ENCODE results near the gene ZNF423. TPM values are rescaled to one million over a fixed set of nuclear protein-coding genes. Genes with fewer than 3 reads are reported as not detected.

The ZNF423 gene
- total and polyA plus RNA-seq, 2 of the 13 experiments (the other 11 are each of a cell fraction or from before 2014, with no cell fraction given) = 0.07 to 0.31 TPM

DNA sequence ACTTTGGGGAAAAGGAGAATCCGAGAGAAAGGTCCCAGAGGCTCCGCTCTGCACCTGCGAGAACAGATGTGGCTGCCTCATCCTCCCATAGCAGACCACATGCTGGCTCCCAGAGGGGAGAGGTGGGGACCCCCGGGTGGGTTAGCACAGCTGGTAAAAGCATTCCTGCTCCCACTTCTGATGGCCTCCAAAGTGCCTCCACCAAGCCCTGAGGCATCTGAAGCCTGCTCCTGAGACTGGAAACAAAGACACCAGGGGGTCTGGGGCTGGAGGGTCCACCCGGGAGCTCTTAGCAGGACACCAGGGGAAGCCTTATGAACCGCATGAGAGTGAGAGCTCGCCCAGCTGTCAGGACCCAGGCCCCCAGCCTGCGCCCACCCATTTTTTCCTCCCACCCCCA, 46.4 kb downstream of the ZNF423 start (continued):
- TF ChIP-seq, protein P1, sequence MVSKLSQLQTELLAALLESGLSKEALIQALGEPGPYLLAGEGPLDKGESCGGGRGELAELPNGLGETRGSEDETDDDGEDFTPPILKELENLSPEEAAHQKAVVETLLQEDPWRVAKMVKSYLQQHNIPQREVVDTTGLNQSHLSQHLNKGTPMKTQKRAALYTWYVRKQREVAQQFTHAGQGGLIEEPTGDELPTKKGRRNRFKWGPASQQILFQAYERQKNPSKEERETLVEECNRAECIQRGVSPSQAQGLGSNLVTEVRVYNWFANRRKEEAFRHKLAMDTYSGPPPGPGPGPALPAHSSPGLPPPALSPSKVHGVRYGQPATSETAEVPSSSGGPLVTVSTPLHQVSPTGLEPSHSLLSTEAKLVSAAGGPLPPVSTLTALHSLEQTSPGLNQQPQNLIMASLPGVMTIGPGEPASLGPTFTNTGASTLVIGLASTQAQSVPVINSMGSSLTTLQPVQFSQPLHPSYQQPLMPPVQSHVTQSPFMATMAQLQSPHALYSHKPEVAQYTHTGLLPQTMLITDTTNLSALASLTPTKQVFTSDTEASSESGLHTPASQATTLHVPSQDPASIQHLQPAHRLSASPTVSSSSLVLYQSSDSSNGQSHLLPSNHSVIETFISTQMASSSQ (IDR thresholded peaks at IDR 0.05; ENCODE audit: low read depth) = no peak
- TF ChIP-seq, protein P1 (CRISPR knock-in tag; IDR thresholded peaks at IDR 0.05; ENCODE audit: borderline replicate concordance) = no peak
- TF ChIP-seq ZNF652 (CRISPR knock-in tag; IDR thresholded peaks at IDR 0.05; ENCODE audit: borderline replicate concordance, low read depth) (no peak), ZNF329 (CRISPR knock-in tag; IDR thresholded peaks at IDR 0.05; ENCODE audit: low read depth) (no peak), GPN1 (CRISPR knock-in tag; IDR thresholded peaks at IDR 0.05; ENCODE audit: borderline replicate concordance) (no peak)

DNA sequence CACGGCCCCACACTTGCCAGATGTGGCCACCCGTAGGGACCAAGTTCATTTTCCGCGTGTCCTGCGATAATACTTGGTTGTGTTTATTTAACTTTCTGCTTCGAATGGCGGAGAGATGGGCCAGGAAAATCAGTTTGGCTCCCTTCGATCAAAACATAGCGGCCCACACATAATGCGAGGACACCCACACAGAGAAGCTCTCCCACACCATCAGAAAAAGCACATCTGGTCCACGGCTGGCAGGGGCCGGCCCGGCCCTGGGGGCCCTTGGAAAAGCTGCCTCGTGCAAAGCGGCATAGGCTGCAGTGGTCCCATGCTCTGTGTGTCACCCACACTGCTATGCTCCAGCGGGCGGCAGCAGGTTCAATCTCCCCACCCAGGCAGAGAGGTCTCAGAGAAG, 46.9 kb downstream of the ZNF423 start:
- no peaks in the 10 kb centered on the region for H3K9me3 ChIP-seq (ENCODE audit: low read length)
- H3K9ac ChIP-seq (ENCODE audit: insufficient read depth, low read depth, low read length) = no peak overlapping the region
- no peaks in the 10 kb centered on the region for H3K36me3 ChIP-seq (replicated peaks in 1 of 2; ENCODE audit: control insufficient read depth in 1 of 2, insufficient read depth in 2 of 2, low read length in 2 of 2)
- H3K79me2 ChIP-seq (ENCODE audit: insufficient read depth, low read length) = no peaks in the 10 kb centered on the region
- no peaks in the 10 kb centered on the region for H3K4me1 ChIP-seq (ENCODE audit: insufficient read depth, low read length)
- no peak overlapping the region for H3K27ac ChIP-seq (ENCODE audit: extremely low read length, insufficient read depth, low read length)
- FAIRE-seq = no peak
- no peaks in the 10 kb centered on the region; the same call in 1 of the 2 replicates for H4K20me1 ChIP-seq (ENCODE audit: insufficient read depth, low read length)
- no peak for DNase-seq (ENCODE audit: low spot score)
- BruUV-seq (replicated peaks) = no TSS peak
- in situ Hi-C loops (cut with HindIII; ENCODE audit: extremely low pct_ligation_motif_present, low pct_unique_long_range_greater_than_20kb) = no loop called here
- no peak overlapping the region for H3K4me2 ChIP-seq (ENCODE audit: low read depth, low read length)
- 38% methylated on average over 17 of the region's 17 CpGs for WGBS (ENCODE audit: low lambda C conversion rate)
- ChIA-PET POLR2A (no interaction called here), CTCF (ENCODE audit: low intra/inter-chr PET ratio, low total read pairs) (no interaction called here)
- H2AFZ ChIP-seq (ENCODE audit: low read length) = no peak overlapping the region
- no peak overlapping the region for H3K4me3 ChIP-seq (replicated peaks in 1 of 3; ENCODE audit: insufficient read depth in 1 of 3, low read depth in 2 of 3, low read length in 3 of 3)
- intact Hi-C loops (cut with micrococcal nuclease; ENCODE audit: unreplicated experiment) = no loop called here
- ATAC-seq = no peak
- H3K27me3 ChIP-seq (ENCODE audit: control insufficient read depth in 1 of 2, insufficient read depth in 2 of 2, low read length in 2 of 2) = peaks cover 8 to 41% of the 10 kb centered on the region in 2 experiments; a peak in 4 of 5 replicates
- TF ChIP-seq SRSF9 (IDR thresholded peaks at IDR 0.05; ENCODE audit: borderline replicate concordance, insufficient read depth, low read depth, low read length, poor library complexity, severe bottlenecking) (no peak), MTA3 (CRISPR knock-in tag; IDR thresholded peaks at IDR 0.05) (no peak), ZIK1 (CRISPR knock-in tag; IDR thresholded peaks at IDR 0.05; ENCODE audit: borderline replicate concordance, low read depth) (no peak), ZNF792 (CRISPR knock-in tag; IDR thresholded peaks at IDR 0.05) (no peak), EHMT2 (IDR thresholded peaks at IDR 0.05; ENCODE audit: borderline replicate concordance, low read depth, low read length) (no peak), FOXK2 (IDR thresholded peaks at IDR 0.05) (no peak), ZNF253 (CRISPR knock-in tag; IDR thresholded peaks at IDR 0.05; ENCODE audit: borderline replicate concordance) (no peak)
- TF ChIP-seq, protein P2, sequence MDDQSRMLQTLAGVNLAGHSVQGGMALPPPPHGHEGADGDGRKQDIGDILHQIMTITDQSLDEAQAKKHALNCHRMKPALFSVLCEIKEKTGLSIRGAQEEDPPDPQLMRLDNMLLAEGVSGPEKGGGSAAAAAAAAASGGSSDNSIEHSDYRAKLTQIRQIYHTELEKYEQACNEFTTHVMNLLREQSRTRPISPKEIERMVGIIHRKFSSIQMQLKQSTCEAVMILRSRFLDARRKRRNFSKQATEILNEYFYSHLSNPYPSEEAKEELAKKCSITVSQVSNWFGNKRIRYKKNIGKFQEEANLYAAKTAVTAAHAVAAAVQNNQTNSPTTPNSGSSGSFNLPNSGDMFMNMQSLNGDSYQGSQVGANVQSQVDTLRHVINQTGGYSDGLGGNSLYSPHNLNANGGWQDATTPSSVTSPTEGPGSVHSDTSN (CRISPR knock-in tag; IDR thresholded peaks at IDR 0.05; ENCODE audit: borderline replicate concordance) = no peak
- TF ChIP-seq, protein P3, sequence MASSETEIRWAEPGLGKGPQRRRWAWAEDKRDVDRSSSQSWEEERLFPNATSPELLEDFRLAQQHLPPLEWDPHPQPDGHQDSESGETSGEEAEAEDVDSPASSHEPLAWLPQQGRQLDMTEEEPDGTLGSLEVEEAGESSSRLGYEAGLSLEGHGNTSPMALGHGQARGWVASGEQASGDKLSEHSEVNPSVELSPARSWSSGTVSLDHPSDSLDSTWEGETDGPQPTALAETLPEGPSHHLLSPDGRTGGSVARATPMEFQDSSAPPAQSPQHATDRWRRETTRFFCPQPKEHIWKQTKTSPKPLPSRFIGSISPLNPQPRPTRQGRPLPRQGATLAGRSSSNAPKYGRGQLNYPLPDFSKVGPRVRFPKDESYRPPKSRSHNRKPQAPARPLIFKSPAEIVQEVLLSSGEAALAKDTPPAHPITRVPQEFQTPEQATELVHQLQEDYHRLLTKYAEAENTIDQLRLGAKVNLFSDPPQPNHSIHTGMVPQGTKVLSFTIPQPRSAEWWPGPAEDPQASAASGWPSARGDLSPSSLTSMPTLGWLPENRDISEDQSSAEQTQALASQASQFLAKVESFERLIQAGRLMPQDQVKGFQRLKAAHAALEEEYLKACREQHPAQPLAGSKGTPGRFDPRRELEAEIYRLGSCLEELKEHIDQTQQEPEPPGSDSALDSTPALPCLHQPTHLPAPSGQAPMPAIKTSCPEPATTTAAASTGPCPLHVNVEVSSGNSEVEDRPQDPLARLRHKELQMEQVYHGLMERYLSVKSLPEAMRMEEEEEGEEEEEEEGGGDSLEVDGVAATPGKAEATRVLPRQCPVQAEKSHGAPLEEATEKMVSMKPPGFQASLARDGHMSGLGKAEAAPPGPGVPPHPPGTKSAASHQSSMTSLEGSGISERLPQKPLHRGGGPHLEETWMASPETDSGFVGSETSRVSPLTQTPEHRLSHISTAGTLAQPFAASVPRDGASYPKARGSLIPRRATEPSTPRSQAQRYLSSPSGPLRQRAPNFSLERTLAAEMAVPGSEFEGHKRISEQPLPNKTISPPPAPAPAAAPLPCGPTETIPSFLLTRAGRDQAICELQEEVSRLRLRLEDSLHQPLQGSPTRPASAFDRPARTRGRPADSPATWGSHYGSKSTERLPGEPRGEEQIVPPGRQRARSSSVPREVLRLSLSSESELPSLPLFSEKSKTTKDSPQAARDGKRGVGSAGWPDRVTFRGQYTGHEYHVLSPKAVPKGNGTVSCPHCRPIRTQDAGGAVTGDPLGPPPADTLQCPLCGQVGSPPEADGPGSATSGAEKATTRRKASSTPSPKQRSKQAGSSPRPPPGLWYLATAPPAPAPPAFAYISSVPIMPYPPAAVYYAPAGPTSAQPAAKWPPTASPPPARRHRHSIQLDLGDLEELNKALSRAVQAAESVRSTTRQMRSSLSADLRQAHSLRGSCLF (CRISPR knock-in tag; IDR thresholded peaks at IDR 0.05; ENCODE audit: borderline replicate concordance) = no peak

Data from HepG2 (cell line).